Heart right ventricle (tissue), 16 donors: ENCODE results near the gene OR4K15. TPM values are rescaled to one million over a fixed set of nuclear protein-coding genes. Genes with fewer than 3 reads are reported as not detected.

Experiments
- ATAC-seq, 8 donors: fragments of 200-7000 bp; cut with Tn5 transposase; one replicate each; pipeline ENCODE4 v1.9.1; 2020; ENCODE audit warnings: mild to moderate bottlenecking in 8 of 8, moderate library complexity in 8 of 8, moderate number of reproducible peaks in 1 of 8
- DNase-seq, 2 donors: peaks; one replicate each; pipeline ENCODE4 v3.0.0-alpha.2; 2020
- H3K27ac ChIP-seq, 10 donors: fragments of 200-600 bp; sonication (generic) in 2 of 10; one replicate each; pipeline versions ENCODE4 v1.5.0 to v1.8.0; 2020 to 2022; ENCODE audit warnings: mild to moderate bottlenecking in 3 of 10
- H3K27me3 ChIP-seq, 7 donors: fragments of 200-600 bp; one replicate each; pipeline ENCODE4 v1.8.0; 2021 to 2022; ENCODE audit warnings: mild to moderate bottlenecking in 2 of 7
- H3K36me3 ChIP-seq, 9 donors: fragments of 200-600 bp; sonication (generic) in 1 of 9; one replicate each; pipeline versions ENCODE4 v1.5.0 to v1.8.0; 2020 to 2022; ENCODE audit warnings: mild to moderate bottlenecking in 2 of 9
- H3K4me1 ChIP-seq, 9 donors: fragments of 200-600 bp; sonication (generic) in 1 of 9; one replicate each; pipeline versions ENCODE4 v1.5.0 to v1.8.0; 2020 to 2022; ENCODE audit warnings: mild to moderate bottlenecking in 4 of 9
- H3K4me3 ChIP-seq, 10 donors: fragments of 200-600 bp; sonication (generic) in 2 of 10; one replicate each; pipeline versions ENCODE4 v1.5.0 to v1.8.0; 2020 to 2022; ENCODE audit warnings: mild to moderate bottlenecking in 7 of 10, moderate library complexity in 2 of 10
- H3K9me3 ChIP-seq, 11 donors: fragments of 200-600 bp in 10 of 11; sonication (generic) in 2 of 11; one replicate each; pipeline versions ENCODE4 v1.5.0 to v1.8.0; 2013 to 2022; ENCODE audit warnings: mild to moderate bottlenecking in 2 of 11, control low read depth in 1 of 11, moderate library complexity in 1 of 11
- CTCF ChIP-seq, 9 donors: fragments of 200-600 bp; sonication (generic) in 2 of 9; IDR thresholded peaks; one replicate each; pipeline versions ENCODE4 v1.5.0 to v1.8.0; 2021 to 2022; ENCODE audit warnings: antibody characterized with exemption in 9 of 9, mild to moderate bottlenecking in 5 of 9, moderate library complexity in 1 of 9
- WGBS, 2 donors: extraction: QIAGEN DNeasy Blood & Tissue Kit; methylation state at CpG; one replicate each; pipeline ENCODE4 v1.1.7; 2013; ENCODE audit warnings: inconsistent platforms in 1 of 2; 5-methylcytosine and 5-hydroxymethylcytosine counted together
- intact Hi-C, 10 donors: fragments of 100-400 bp; cut with DNase I; formaldehyde crosslinking; loops; one replicate each; pipeline versions ENCODE4 v1.11.1 to v1.14.2; 2022
- long read RNA-seq, 3 donors: library from polyadenylated mRNA; unstranded; transcript quantifications; one replicate each; pipeline ENCODE4 v2.0.0, GENCODE V29; 2020 to 2021
- polyA plus RNA-seq, 2 donors: library from polyadenylated mRNA; stranded (reverse); fragments of 200-250 nt; gene quantifications; one replicate each; pipeline ENCODE4 v1.2.3, GENCODE V29; 2013
- total RNA-seq, 10 donors: library from RNA; stranded (reverse); fragmentation: NEBNext Ultra II Directional in 3 of 10; extraction: Animal tissue kit (Norgen Biotek cat#: 25700) in 3 of 10; gene quantifications; one replicate each; pipeline versions ENCODE4 v1.2.1 to v1.2.4, GENCODE V29; 2021 to 2023
- donor health status: Arrhythmogenic right ventricular cardiomyopathy.
- donor health status: ischemic (EF 13 %, LVEDD 7.1; RV severe dilation, severe dysfunction).
- donor health status: healthy with polysubstance abuse.
- donor health status: DM: no; HTN: yes; CAD: no.
- donor health status: DM: no; HTN: no; CAD: no.
- donor health status: ischemic (EF 25% LVEDD 6.9; RV normal size, moderate dysfunction).
- donor health status: ischemic (EF 25% LVEDD 5.7; RV mildly dilated, moderate dysfunction).
- donor health status: healthy.
- donor health status: DM: yes; HTN: yes; CAD: no.
- donor health status: Ischemic cardiomyopathy.
- donor health status: ischemic (EF 35%, LVEDD 5.7; RV mildly dilated, moderate dysfunction).
- donor health status: nonischemic (EF 11% LVEDD 7.7; RV severe dilation, severe dysfunction).
- donor health status: DM: yes; HTN: yes; CAD: no.
- donor health status: PGD.
- donor health status: ischemic (EF 29% LVEDD 5.4; RV normal size, mild dysfunction).
- donor health status: nonischemic (EF 23%, LVEDD 6.1; RV moderate dilation, normal function).

Gene OR4K15
- total RNA-seq (not detected), polyA plus RNA-seq (not detected)
- long read RNA-seq, donor 1, result 0 reads
- long read RNA-seq, donor 2, result 0 reads
- long read RNA-seq, donor 3, result 0 reads

GRCh38 chr14:19975291-19975690 is at the start of gene OR4K15:
Gene OR4K15 (plus strand): TSS chr14:19975591. CDS start chr14:19975591, 0 bp downstream.
- Histone ChIP-seq H3K4me1 (no peaks in the 10 kb centered on the region), H3K4me3 (no peak within 1 kb of the TSS), H3K36me3 (no peaks in the 10 kb centered on the region), H3K9me3 (no peaks in the 10 kb centered on the region), H3K27ac (no peak within 1 kb of the TSS), H3K27me3 (no peaks in the 10 kb centered on the region)
- intact Hi-C loops, result no loop called here
- no peak for TF ChIP-seq CTCF (IDR thresholded peaks at IDR 0.05)
- no peak for DNase-seq
- no peak for ATAC-seq
- WGBS, 2 donors, result 90 to 94% methylated on average over 3 of the region's 3 CpGs

- DNase-seq (no peak), ATAC-seq (no peak)
- WGBS, 2 donors, result 46 to 50% methylated on average over 3 of the region's 3 CpGs
- intact Hi-C loops, result no loop called here
- no peaks in the 10 kb centered on the region for H3K27me3 ChIP-seq
- no peak within 1 kb of the TSS for H3K4me3 ChIP-seq
- H3K4me1 ChIP-seq, result no peaks in the 10 kb centered on the region
- H3K36me3 ChIP-seq, result no peaks in the 10 kb centered on the region
- no peak within 1 kb of the TSS for H3K27ac ChIP-seq
- peaks cover 0 to 9% (median 0%) of the 10 kb centered on the region in 11 donors for H3K9me3 ChIP-seq
- TF ChIP-seq CTCF (IDR thresholded peaks at IDR 0.05), result no peak
These were observed 44.8 kb upstream of the OR4K15 start, which contains the start of gene OR4K1 for GRCh38 chr14:19930617-19931016. Gene OR4K1 (plus strand): TSS chr14:19930917. CDS start chr14:19935667, 4,750 bp downstream.

- H3K27me3 ChIP-seq, result no peaks in the 10 kb centered on the region
- no peak for TF ChIP-seq CTCF (IDR thresholded peaks at IDR 0.05)
- no peak overlapping the region for H3K4me3 ChIP-seq
- H3K36me3 ChIP-seq, result no peaks in the 10 kb centered on the region
- ATAC-seq (no peak), DNase-seq (no peak)
- H3K27ac ChIP-seq, result no peak overlapping the region
- H3K9me3 ChIP-seq, result peaks cover 0 to 11% (median 0%) of the 10 kb centered on the region in 11 donors
- 73 to 86% methylated on average over 1 of the region's 1 CpG for WGBS, 2 donors
- no peaks in the 10 kb centered on the region for H3K4me1 ChIP-seq
- intact Hi-C loops, result no loop called here
These were observed 33.7 kb upstream of the OR4K15 start for GRCh38 chr14:19941668-19942067.

- WGBS, 2 donors, result 78 to 86% methylated on average over 3 of the region's 3 CpGs
- Histone ChIP-seq H3K27ac (no peak overlapping the region), H3K9me3 (no peaks in the 10 kb centered on the region), H3K36me3 (no peaks in the 10 kb centered on the region), H3K4me1 (no peaks in the 10 kb centered on the region), H3K27me3 (no peaks in the 10 kb centered on the region), H3K4me3 (no peak overlapping the region)
- intact Hi-C loops, result no loop called here
- ATAC-seq (no peak), DNase-seq (no peak)
- no peak for TF ChIP-seq CTCF (IDR thresholded peaks at IDR 0.05)
These were observed 27.8 kb upstream of the OR4K15 start for GRCh38 chr14:19947413-19948090.
